ENCODE data around the gene TRPV3. TPM values are rescaled to one million over a fixed set of nuclear protein-coding genes. Genes with fewer than 3 reads are reported as not detected.

TRPV3 gene
- total and polyA plus RNA-seq, 2 donors from 2014 or later, result 0.13 to 1.2 TPM

DNA sequence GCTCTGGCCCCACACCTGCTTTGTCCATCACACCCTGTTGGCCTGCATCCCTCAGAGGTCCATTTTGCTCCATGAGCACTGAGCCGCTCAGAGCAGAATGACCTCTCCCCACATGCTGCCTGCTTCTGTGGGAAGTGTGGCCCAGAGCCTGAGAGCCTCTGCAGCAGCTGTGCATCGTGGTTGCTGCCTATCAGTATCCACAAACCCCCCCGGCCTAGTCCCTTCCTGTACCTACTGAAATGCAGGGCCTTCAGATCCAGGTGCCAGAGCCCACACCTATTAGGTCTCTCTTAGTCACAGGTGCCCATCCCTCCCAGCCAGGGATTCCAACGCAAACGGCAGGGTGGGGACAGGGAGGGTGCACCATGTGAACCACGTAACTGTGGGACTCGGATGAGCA is 16.6 kb upstream of the TRPV3 start:
- intact Hi-C loops (cut with DNase I), result no loop called here
- Histone ChIP-seq H3K9me3 (ENCODE audit: control insufficient read depth in 2 of 3, insufficient read depth in 1 of 3, low read length in 3 of 3) (no peaks in the 10 kb centered on the region), H3K27me3 (ENCODE audit: control insufficient read depth, insufficient read depth, low read length) (no peaks in the 10 kb centered on the region), H3K9ac (ENCODE audit: low read length in 3 of 3) (no peak overlapping the region), H3K4me3 (ENCODE audit: low read length in 3 of 3) (no peak overlapping the region), H3K4me1 (ENCODE audit: control insufficient read depth in 2 of 3, insufficient read depth in 2 of 3, low read depth in 1 of 3, low read length in 3 of 3) (no peaks in the 10 kb centered on the region), H3K27ac (ENCODE audit: low read depth in 2 of 2, low read length in 2 of 2) (no peak overlapping the region), H3K36me3 (ENCODE audit: control insufficient read depth in 2 of 3, insufficient read depth in 3 of 3, low read length in 3 of 3) (peaks cover 0 to 14% (median 5%) of the 10 kb centered on the region in 3 donors)
- TF ChIP-seq, protein P1, sequence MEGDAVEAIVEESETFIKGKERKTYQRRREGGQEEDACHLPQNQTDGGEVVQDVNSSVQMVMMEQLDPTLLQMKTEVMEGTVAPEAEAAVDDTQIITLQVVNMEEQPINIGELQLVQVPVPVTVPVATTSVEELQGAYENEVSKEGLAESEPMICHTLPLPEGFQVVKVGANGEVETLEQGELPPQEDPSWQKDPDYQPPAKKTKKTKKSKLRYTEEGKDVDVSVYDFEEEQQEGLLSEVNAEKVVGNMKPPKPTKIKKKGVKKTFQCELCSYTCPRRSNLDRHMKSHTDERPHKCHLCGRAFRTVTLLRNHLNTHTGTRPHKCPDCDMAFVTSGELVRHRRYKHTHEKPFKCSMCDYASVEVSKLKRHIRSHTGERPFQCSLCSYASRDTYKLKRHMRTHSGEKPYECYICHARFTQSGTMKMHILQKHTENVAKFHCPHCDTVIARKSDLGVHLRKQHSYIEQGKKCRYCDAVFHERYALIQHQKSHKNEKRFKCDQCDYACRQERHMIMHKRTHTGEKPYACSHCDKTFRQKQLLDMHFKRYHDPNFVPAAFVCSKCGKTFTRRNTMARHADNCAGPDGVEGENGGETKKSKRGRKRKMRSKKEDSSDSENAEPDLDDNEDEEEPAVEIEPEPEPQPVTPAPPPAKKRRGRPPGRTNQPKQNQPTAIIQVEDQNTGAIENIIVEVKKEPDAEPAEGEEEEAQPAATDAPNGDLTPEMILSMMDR (IDR thresholded peaks at IDR 0.05; ENCODE audit: borderline replicate concordance, extremely low read depth, insufficient read depth), result no peak
- FAIRE-seq (no peak), DNase-seq (peak in 1 of 5 donors; percentile 48)

DNA sequence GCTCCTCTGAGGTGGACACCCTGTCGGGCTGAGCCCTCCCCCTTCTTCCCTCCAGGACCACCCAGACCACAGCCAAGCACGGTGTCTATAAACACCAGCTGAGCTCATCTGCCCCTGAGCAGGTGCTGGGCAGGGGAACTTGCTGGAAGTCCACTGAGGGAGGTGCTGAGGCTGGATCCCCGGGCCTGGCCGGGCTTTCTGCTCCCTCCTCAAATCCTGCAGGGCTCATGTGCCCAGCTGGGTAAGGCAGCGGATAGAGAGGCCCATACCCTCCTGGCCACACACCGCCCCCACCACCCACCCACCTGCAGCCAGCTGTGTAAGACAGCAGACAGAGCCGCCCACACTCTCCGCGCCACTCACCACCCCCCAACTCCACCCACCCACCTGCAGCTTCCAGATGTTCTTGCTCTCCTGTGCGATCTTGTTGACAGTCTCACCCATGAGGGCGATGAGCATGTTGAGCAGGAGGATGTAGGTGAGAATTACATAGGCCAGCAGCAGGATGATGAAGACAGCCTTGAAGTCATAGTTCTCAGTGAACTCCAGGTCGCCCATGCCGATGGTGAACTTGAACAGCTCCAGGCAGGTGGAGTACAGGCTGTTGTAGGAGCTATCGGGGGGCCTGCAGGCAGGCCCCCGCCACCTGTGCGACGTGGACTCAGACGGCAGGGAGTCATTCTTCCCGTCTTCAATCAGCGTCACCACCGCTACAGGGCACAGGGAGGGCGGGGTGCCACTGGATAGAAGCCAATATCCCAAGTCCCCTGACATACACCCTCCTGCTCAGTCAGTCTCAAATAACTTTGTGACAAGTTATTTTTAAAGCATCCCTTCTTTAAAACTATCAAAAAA is 15.9 kb upstream of the TRPV3 start:
- H3K36me3 ChIP-seq (ENCODE audit: control insufficient read depth in 2 of 3, insufficient read depth in 3 of 3, low read length in 3 of 3), result peaks cover 0 to 14% (median 5%) of the 10 kb centered on the region in 3 donors
- no peaks in the 10 kb centered on the region for H3K27me3 ChIP-seq (ENCODE audit: control insufficient read depth, insufficient read depth, low read length)
- H3K27ac ChIP-seq (ENCODE audit: low read depth in 2 of 2, low read length in 2 of 2), result no peak overlapping the region
- no peak overlapping the region for H3K9ac ChIP-seq (ENCODE audit: low read length in 3 of 3)
- H3K9me3 ChIP-seq (ENCODE audit: control insufficient read depth in 2 of 3, insufficient read depth in 1 of 3, low read length in 3 of 3), result no peaks in the 10 kb centered on the region
- FAIRE-seq (no peak), DNase-seq (no peak)
- H3K4me3 ChIP-seq (ENCODE audit: low read length in 3 of 3), result no peak overlapping the region
- no peaks in the 10 kb centered on the region for H3K4me1 ChIP-seq (ENCODE audit: control insufficient read depth in 2 of 3, insufficient read depth in 2 of 3, low read depth in 1 of 3, low read length in 3 of 3)
- TF ChIP-seq, protein P1 (IDR thresholded peaks at IDR 0.05; ENCODE audit: borderline replicate concordance, extremely low read depth, insufficient read depth), result no peak
- intact Hi-C loops (cut with DNase I), result no loop called here

DNA sequence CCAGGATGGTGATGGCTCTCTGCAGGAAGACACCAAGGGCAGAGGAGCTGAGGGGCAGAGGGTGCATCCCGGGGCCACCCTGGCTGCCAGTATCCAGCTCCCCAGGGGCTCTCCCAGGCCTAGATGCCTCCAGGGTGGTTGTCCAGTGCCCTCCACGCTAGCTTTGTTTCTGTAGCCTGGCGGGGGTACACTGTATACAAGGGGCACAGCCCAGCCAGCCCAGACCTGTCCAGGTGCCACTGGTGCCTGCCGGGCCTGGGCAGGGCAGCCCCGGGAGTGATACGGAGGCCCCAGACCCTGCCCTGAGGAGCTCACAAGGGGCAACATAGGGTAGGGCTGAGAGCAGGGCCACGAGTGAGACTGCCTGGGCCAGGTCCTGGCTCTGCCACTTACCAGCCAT is 14.6 kb upstream of the TRPV3 start:
- H3K27ac ChIP-seq (ENCODE audit: low read depth in 2 of 2, low read length in 2 of 2), result no peak overlapping the region
- no peaks in the 10 kb centered on the region for H3K27me3 ChIP-seq (ENCODE audit: control insufficient read depth, insufficient read depth, low read length)
- no peak for DNase-seq
- H3K9ac ChIP-seq (ENCODE audit: low read length in 3 of 3), result no peak overlapping the region
- H3K9me3 ChIP-seq (ENCODE audit: control insufficient read depth in 2 of 3, insufficient read depth in 1 of 3, low read length in 3 of 3), result no peaks in the 10 kb centered on the region
- H3K4me1 ChIP-seq (ENCODE audit: control insufficient read depth in 2 of 3, insufficient read depth in 2 of 3, low read depth in 1 of 3, low read length in 3 of 3), result no peaks in the 10 kb centered on the region
- no peak overlapping the region for H3K4me3 ChIP-seq (ENCODE audit: low read length in 3 of 3)
- FAIRE-seq, result no peak
- TF ChIP-seq, protein P1 (IDR thresholded peaks at IDR 0.05; ENCODE audit: borderline replicate concordance, extremely low read depth, insufficient read depth), result no peak
- intact Hi-C loops (cut with DNase I), result no loop called here
- peaks cover 0 to 14% (median 5%) of the 10 kb centered on the region in 3 donors for H3K36me3 ChIP-seq (ENCODE audit: control insufficient read depth in 2 of 3, insufficient read depth in 3 of 3, low read length in 3 of 3)
